Measurements from ENCODE around the gene GALNT17. TPM values are rescaled to one million over a fixed set of nuclear protein-coding genes. Genes with fewer than 3 reads are reported as not detected.

GALNT17 gene
- total RNA-seq, 1 donor from 2014 or later, result not detected

DNA sequence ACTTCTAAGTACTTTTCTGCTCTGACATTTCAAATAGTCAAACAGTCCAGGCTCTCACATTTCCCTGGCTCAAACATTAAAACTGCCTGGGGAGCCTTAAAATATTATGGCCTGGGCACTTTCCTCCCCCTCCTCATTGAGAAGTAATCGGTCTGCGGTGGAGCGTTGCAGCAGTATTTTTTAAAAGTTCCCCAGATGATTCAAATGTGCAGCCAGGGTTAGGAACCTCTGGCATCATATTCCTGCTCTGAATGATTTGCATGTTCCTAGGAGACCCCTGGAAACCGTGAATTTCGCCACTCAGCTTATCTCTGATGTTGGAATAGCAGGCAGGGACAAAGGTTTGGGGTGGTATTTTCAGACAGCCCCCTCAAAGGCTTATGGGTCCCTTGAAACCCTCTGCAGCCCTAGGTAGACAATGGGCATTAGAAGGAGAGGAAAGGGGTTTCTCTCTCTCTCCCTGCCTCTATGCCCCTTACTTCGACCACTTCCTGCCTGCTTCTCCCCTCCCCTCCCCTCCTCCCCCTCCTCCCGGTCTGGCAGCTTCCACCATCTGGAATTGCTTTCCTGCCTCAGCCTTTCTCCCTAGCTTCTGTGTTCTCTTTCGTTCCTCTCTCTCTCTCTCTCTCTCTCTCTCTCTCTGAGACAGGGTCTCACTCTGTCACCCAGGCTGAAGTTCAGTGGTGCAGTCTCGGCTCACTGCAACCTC lies 622.2 kb downstream of the GALNT17 start:
- no peak for DNase-seq

DNA sequence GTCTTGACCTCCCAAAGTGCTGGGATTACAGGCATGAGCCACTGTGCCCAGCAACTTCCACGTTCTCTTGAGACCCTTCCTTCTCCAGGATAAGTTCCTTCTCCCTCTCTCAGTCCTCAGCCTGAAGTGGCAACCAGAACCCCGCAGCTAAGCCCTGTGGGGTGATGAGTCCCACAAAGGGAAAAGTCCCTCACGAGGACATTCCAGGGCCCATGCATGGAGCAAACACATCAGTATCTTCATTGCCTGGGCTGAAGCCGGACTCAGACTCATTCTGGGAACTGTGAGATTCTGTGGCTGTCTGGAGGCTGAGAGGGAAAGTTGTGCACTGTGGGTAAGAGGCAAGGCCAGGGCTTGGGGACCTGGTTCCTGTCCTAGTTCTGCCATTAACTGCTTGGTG lies 622.9 kb downstream of the GALNT17 start:
- DNase-seq, result no peak

GRCh38 chr7:71761336-71761735 lies 629.4 kb downstream of the GALNT17 start:
- no peak for DNase-seq

Data from dermis blood vessel endothelial cell (primary cell).